Inflammatory macrophage treated with lipopolysaccharide for 4 hours (primary cell): ENCODE measurements around the gene C21orf91.

Source experiments
- DNase-seq: peaks from one replicate; pipeline ENCODE4 v3.0.0-alpha.2; 2020

Gene C21orf91

DNA sequence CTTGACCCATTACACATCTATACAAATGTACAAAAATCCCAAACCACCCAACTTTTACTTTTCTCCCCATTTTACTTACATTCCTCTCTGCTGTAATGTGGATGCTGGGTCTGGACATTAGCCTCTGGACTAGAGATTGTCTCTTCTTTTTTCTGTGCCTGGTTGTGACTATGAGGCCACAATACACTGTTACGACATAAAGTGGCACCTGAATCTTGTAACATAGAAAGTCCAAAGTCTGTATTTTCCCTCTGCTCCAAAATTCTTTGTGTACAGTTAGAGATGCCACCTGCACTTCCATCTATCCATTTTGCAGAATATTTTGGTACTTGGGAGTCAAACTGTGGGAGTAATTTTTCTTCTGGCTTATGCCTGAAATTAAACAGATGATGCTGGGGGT is 22.7 kb downstream of the C21orf91 start:
- no peak for DNase-seq

DNA sequence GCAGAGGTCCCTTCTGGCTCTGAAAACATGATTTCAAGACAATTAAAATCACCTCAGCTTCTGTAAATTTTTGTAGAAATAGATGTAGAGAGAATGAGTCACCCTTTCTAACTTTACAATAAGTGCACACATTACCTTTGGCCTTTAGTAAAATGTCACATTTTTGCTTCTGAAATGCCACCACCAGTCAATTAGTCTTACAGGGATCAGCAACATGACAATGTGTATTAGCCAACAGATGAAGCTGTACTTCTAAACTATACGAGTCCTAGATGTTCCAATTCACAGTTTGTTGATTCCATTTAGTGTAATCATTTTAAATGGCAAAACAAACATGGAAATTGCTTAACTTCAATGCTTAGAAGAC is 23.1 kb downstream of the C21orf91 start:
- DNase-seq, result no peak

DNA sequence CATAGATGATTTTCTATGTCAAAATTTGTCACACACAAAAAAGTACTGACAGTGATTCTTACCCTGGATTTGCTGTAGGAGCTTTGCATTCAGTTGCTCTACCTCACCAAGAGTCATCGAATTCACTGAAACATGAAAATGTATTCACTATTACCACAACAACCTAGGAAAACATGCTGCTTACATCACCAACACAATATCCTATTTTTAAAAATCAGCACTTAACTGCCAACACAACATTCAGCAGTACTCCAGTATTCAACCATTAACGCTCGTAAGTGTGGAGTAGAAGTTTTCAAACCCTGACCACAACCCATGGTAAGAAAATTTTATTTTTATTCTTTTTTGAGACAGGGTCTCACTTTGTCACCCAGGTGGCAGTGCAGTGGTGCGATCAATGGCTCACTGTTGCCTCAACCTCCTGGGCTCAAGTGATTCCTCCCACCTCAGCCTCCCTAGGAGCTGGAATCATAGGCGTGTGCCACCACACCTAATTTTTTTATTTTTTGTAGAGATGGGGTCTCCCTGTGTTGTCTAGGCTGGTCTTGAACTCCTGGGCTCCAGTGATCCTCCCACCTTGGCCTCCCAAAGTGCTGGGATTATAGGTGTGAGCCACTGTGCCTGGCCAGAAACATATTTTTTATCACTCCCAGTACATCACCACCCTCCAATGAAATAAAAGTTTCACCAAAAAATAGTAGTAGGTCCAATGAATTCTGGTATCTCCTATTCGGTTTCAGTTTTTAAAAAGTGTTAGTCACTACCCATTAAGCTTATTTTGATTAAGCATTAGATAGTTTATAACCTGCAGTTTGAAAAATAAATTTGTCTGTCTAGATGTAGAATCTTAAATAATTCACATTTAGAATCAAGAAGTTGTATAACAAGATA is 23.8 kb downstream of the C21orf91 start:
- DNase-seq, result no peak

DNA sequence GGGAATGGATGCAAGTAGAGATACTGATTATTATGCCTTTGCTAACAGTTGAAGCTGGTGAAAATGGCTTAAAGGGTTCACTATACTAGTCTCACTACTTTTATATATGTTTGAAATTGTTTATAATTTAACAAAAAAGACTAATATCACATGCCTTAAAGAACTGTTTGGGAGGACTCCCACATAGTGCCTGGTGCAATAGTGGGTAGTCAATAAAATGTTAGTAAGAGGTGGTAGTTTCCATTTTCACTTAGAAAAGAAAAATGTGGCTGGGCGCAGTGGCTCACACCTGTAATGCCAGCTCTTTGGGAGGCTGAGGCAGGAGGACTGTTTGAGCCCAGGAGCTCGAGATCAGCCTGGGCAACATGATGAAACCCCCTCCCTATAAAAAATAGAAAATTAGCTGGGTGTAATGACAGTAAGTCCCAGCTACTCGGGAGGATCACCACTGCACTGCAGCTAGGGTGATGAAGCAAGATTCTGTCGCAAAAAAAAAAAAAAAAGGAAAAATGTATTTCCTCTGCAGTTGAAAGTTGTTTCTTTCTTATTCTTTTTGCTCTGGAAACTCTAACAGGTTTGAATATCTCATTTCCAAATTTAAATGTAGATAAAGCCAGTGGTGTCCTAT is 24.5 kb downstream of the C21orf91 start:
- DNase-seq, result peak; percentile 50

DNA sequence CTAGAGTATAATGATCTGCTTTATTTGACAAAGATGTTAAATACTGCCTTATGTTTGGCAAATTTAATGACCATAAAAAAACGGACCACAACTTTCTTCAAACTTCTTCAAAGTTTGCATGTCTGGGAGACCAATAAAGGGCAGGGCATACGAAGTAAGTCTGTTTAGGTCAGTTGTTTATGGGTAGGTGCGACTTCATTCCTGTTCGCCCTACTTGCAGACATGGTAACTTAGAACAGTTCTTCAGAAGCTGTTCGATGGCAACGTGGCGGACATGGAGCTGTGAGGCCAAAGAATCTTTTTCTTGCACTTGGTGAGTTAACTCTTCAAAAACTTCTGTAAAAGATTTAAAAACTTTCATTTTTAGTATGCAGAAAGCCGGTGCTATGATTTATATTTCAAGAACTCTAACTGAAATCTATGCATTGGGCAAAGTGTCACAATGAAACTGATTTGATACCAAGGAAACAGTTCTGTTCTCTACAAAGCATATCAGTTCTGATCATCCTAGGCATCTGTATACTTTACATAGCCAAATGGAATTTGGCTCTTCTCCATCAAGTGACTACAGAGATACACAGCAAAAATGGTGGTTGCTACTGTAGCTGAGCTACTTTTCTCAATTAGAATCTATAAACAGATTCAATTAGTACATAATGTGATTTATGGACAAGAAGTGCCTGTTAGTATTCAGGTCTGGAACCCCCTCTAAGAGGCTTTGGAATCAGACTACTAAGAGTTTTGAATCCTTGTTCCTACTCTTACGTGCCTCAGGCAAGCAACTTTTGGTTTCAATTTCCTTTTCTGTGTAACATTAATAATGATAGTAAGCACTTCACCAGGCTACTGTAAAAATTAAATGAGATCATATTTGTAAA is 25.7 kb downstream of the C21orf91 start:
- DNase-seq, result peak; percentile 87

- no peak for DNase-seq
Measured at GRCh38 chr21:17789656-17790055, 29.5 kb downstream of the C21orf91 start.

DNA sequence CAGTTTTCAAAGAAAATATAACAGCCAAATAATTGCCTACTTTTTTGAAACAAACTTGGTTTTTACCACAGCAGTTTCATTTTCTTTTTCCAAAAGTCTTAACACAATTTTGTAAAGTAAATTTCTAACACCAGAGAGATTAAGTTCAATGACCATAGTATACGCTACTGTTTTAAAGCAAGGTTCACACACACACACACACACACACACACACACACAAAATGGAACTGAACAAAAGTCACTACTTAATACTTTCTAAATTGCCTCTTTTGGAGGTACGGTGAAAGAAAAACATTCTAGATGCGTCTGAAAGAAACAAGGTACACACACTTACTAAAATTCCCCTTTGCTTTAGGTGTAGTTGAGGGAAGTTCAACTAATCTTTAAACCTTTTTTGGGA is 30.1 kb downstream of the C21orf91 start:
- no peak for DNase-seq

DNA sequence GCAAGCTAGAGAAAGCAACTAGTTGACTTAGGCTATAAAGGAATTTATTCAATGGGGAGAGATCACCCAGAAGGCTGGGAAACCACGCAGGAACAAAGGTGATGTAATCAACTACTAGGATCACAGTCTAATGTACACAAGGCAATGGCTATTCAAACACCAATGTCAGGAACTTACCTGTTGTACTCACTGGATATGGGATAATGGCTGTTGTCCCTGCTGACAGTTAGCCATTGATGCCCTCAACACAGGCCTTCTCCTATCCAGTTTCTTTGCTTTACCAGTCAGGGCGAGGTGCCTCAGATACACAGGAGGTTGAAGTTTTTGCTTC is 32.3 kb downstream of the C21orf91 start:
- DNase-seq, result no peak

DNA sequence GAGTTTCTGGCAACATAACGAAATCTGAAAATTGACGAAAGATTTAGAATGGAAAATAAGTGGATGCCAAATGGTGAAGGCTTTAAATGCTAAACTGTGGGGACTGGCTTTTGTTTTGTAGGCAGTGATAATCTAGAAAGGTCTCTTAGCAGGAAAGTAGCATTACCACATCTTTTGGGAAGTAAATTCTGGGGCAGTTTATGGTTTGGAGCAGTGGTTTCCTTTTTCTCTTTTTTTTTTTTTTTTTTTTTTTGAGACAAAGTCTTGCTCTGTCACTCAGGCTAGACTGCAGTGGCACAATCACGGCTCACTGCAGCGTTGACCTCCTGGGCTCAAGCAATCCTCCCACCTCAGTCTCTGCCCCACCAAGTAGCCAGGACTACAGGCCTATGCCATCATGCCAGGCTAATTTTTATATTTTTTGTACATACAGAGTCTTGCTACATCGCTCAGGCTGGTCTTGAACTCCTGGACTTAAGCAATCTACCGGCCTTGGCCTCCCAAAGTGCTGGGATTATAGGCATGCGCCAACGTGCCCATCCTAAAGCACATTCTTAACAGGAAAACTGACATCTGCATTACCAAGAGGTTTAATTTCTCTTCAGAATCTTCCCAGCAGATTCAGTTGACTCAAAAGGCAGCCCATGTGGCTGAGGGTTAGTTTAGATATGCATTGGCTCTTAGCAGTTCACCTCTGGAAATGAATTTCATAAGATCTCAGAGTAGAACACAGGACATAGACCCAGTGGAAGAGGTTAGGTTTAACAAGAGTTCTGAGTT is 32.9 kb downstream of the C21orf91 start:
- peak; percentile 67 for DNase-seq

GRCh38 chr21:17785403-17785788 is 33.8 kb downstream of the C21orf91 start:
- no peak for DNase-seq

DNA sequence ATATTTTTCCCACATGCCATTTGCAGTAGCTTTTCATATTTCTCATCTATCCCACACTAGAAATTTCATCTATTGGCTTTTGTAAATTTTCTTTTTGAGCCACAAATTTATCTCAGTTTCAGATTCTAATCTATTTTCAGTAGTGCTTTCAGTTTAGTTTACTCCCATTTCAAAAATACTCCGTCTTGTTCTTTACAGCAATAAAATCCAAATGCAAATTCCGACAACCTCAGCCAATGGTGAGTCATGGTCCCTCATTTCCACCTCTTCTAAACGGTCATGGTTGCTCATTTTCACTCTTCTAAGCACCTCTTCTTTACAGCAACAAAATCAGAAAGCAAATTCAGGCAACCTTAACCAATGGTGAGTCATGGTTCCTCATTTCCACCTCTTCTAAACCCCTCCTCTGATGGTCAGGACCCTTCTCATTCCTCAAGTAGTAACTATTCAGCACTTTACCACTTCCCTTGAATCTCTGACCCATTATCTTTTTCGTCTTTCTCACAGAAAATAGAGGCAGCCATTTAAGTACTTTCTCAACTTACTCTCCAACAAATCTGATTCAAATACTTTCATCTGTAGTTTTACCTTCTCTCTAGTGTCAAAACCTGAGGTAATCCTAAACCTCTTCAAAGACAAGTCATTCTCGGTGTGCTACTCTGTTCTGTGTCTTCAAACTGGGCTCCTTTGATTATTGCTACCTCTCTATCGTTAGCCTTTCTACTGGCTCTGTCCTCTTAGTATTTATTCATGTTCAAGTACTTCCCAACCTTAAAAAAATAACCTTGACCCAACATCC is 34.4 kb downstream of the C21orf91 start:
- DNase-seq, result peak; percentile 83

DNA sequence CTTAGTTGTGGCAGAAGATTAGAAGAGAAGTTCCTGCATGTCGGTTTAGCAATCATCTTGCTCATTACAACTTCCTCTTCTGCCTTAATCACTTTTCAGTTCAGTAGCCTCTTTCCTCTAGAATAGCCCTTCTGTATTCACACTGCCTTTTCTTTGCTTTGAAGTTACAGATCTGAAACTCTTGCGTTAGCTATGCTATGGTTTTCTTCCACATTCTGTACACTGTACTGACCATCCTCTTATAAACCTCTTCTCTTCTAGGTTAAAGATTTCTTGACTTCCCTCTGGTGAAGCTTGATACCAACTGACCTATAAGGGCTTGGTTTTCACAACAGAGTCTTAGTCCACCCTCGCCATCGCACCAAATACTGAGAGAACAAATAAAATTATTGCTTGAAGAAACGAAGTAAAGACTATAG is 35.0 kb downstream of the C21orf91 start:
- DNase-seq, result peak; percentile 88

GRCh38 chr21:17783481-17784179 is 35.5 kb downstream of the C21orf91 start:
- DNase-seq, result no peak

GRCh38 chr21:17783003-17783402 is 36.2 kb downstream of the C21orf91 start:
- no peak for DNase-seq

DNA sequence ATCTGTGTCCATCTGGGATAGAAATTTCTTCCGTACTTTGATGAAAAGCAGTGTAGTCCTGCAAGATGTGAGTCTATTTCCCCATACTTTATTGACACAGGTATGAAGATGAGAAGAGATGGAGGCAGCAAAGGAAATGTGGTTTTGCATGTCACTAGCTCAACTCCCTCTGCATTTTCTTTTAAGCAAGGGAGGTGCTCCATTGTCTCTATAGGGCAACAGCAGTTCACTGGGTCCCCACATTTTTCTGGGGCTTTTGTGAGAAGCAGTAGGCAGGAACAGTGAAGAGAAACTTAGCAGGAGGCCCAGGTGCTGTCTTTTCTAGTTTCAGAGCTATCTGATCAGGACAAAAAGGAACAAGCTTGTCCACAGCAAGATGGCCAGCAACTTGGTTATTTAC is 37.1 kb downstream of the C21orf91 start:
- no peak for DNase-seq

DNA sequence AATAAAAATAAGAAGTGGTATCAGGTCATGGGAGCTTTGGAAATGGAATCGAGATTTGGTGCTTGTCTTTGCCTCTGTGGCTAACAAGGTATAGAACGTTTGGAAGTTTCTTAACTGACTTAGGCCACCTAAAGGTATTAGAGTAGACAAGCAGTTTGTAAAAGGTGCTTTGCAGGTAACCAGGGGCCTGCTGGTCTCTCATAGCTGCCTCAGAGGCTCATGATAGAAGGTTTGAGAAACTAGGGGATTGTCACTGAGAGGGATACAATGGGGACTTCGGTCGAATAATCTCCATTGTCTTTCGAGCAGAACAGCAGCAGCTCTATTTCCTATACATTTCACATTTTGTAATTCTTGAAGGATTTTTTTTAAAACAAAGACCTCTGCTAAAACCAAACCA is 37.6 kb downstream of the C21orf91 start:
- DNase-seq, result no peak

DNA sequence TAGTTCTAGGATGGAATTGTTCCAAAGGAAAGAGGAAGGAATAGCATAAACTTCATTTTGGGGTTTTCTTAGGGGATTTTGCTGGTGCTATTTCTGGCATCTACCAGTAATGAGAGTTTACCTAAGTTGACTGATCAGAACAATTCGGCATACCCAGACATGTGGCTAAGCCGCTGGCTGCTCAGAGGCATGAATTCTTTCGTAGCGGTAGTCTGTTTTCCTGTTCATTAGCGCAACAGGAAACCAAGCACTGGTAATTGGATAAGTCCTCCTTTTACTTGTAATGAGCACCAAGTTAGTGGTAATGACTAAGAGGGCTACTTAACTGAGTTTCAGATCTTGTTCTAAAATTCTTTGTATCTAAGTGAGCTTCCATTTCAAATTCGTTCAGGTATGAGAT is 38.6 kb downstream of the C21orf91 start:
- DNase-seq, result peak; percentile 81

GRCh38 chr21:17779980-17780379 is 39.2 kb downstream of the C21orf91 start:
- peak; percentile 56 for DNase-seq

GRCh38 chr21:17779496-17779895 is 39.7 kb downstream of the C21orf91 start:
- DNase-seq, result peak; percentile 93

DNA sequence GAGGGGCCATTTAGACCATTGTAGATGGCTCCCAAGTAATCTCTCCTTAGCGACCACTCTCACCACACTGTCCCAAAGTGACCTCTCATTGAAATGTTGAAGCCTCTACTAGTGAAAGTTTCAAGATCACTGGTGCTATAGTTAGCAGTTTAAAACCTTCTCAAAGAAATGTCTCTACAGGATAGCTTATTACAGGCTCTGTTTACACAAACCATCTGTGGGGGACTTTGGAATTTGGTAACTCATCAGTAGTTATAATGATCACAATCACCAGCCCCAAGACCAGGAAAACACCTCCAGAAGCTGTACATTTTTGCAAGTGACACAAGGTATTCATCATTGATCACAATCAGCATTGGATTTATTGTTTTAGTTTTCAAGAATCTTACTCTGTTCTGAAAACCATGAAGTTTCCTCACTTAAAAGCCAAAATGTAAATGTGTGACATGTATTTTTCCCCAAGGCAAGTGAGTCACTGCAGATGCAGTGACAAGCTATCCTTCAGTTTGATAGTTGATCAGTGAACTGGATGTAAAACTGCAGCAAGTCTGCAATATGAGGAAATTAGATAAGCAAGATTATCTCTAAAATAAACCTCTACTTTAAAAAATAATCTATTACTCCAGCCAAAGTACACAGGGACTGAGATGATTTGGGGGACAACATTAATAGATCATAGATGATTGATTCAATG is 41.9 kb downstream of the C21orf91 start:
- peak; percentile 30 for DNase-seq
